ENCODE data around the gene CEP350. TPM values are rescaled to one million over a fixed set of nuclear protein-coding genes. Genes with fewer than 3 reads are reported as not detected.

CEP350 gene
- total and polyA plus RNA-seq, 2 of the 13 experiments (the other 11 are each of a cell fraction or from before 2014, with no cell fraction given): 7.6 to 35.9 TPM

DNA sequence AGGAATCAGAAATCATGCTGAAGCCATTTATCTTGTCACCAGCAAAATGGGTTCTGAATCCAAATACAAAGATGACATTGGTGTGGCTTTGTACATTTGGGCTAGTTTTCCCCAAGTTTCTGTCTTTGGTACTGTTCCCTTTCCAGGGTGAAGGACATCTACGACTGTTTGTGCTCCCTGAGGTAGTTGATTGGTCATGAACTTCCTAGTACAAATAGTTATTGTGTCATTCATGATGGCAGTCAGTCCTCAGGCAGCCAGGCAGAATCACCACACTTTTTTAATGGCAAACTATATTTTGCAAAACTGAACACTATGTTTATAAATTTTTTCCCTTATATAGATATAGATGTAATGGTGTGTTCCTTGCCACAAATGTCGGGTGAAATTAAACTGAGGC lies 46.0 kb downstream of the CEP350 start (continued):
- TF ChIP-seq ZNF446 (CRISPR knock-in tag; IDR thresholded peaks at IDR 0.05): no peak
- TF ChIP-seq ZNF138 (CRISPR knock-in tag; IDR thresholded peaks at IDR 0.05; ENCODE audit: low read depth): no peak

DNA sequence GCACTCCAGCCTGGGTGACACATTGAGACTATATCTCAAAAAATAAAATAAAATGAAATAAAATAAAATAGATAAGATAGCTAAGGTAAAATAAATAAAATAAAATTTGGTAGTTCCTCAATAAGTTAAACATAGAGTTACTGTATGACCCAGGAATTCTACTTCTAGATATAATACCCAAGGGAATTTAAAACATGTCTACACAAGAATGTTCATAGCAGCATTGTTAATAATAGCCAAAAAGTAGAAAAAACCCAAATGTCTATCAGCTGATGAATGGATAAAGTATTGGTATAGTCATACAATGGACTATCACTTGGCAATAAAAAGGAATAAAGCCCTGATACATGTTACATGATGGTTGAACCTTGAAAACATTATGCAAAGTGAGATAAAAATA lies 47.8 kb downstream of the CEP350 start:
- no peak overlapping the region for H3K4me2 ChIP-seq (ENCODE audit: low read depth, low read length)
- no peak for ATAC-seq
- H3K79me2 ChIP-seq (ENCODE audit: insufficient read depth, low read length): no peaks in the 10 kb centered on the region
- H3K4me1 ChIP-seq (ENCODE audit: insufficient read depth, low read length): no peaks in the 10 kb centered on the region
- no peak for DNase-seq (ENCODE audit: low spot score)
- in situ Hi-C loops (cut with HindIII; ENCODE audit: extremely low pct_ligation_motif_present, low pct_unique_long_range_greater_than_20kb): no loop called here
- intact Hi-C loops (cut with micrococcal nuclease; ENCODE audit: unreplicated experiment): no loop called here
- H3K27me3 ChIP-seq (ENCODE audit: control insufficient read depth in 1 of 2, insufficient read depth in 2 of 2, low read length in 2 of 2): no peaks in the 10 kb centered on the region
- H3K9ac ChIP-seq (ENCODE audit: insufficient read depth, low read depth, low read length): no peak overlapping the region
- H3K36me3 ChIP-seq (replicated peaks in 1 of 2; ENCODE audit: control insufficient read depth in 1 of 2, insufficient read depth in 2 of 2, low read length in 2 of 2): peaks cover 3 to 12% of the 10 kb centered on the region in 2 experiments; a peak in 2 of 5 replicates
- TF ChIP-seq ZFP36 (IDR thresholded peaks at IDR 0.05; ENCODE audit: borderline replicate concordance, low read depth, low read length, partially characterized antibody): no peak
- POLR2A ChIA-PET: no interaction called here
- FAIRE-seq: no peak
- CTCF ChIA-PET (ENCODE audit: low intra/inter-chr PET ratio, low total read pairs): no interaction called here
- no peaks in the 10 kb centered on the region for H3K9me3 ChIP-seq (ENCODE audit: low read length)
- no peaks in the 10 kb centered on the region for H4K20me1 ChIP-seq (ENCODE audit: insufficient read depth, low read length)
- no peak overlapping the region for H3K4me3 ChIP-seq (replicated peaks in 1 of 3; ENCODE audit: insufficient read depth in 1 of 3, low read depth in 2 of 3, low read length in 3 of 3)
- H3K27ac ChIP-seq (ENCODE audit: extremely low read length, insufficient read depth, low read length): no peak overlapping the region
- no peak overlapping the region for H2AFZ ChIP-seq (ENCODE audit: low read length)
- BruUV-seq (replicated peaks): no TSS peak

DNA sequence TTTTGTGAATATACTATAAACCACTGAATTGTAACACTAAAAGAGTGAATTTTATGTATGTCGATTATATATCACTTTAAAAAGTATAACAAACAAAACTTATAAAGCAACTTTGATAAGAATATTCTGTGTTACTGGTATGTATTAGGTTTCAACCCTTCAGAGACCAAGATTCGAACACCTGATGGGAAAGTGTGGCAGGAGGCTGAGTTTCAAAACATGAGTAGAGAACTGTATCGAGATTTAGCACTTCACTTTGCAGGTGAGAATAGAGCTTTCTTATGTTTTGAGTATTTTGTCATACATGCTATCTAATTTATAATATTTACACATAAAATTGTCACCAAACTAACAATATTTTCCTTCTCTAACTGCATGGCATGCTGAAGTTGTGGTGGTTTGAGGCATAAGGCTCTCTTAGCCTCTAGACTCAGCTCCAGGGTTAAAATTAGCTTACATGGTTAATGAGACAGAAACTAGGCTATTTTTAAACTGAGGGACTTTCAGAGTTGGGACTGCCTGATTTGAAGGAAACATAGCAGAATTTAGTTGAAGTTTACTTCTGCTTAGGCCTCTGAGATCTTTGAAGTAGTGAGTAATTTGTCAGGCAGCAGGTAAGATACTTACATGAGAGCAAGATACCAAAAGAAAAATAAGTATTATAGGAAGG lies 48.6 kb downstream of the CEP350 start:
- POLR2A ChIA-PET: no interaction called here
- DNase-seq (ENCODE audit: low spot score) (no peak), FAIRE-seq (no peak), ATAC-seq (no peak)
- Histone ChIP-seq H3K9me3 (ENCODE audit: low read length) (no peaks in the 10 kb centered on the region), H3K9ac (ENCODE audit: insufficient read depth, low read depth, low read length) (no peak overlapping the region), H3K27ac (ENCODE audit: extremely low read length, insufficient read depth, low read length) (no peak overlapping the region), H3K4me2 (ENCODE audit: low read depth, low read length) (no peak overlapping the region), H3K4me3 (replicated peaks in 1 of 3; ENCODE audit: insufficient read depth in 1 of 3, low read depth in 2 of 3, low read length in 3 of 3) (no peak overlapping the region), H3K27me3 (ENCODE audit: control insufficient read depth in 1 of 2, insufficient read depth in 2 of 2, low read length in 2 of 2) (no peaks in the 10 kb centered on the region), H4K20me1 (ENCODE audit: insufficient read depth, low read length) (no peaks in the 10 kb centered on the region), H3K79me2 (ENCODE audit: insufficient read depth, low read length) (no peaks in the 10 kb centered on the region), H3K4me1 (ENCODE audit: insufficient read depth, low read length) (no peaks in the 10 kb centered on the region), H3K36me3 (replicated peaks in 1 of 2; ENCODE audit: control insufficient read depth in 1 of 2, insufficient read depth in 2 of 2, low read length in 2 of 2) (peaks cover 3 to 12% of the 10 kb centered on the region in 2 experiments; a peak in 2 of 5 replicates), H2AFZ (ENCODE audit: low read length) (no peak overlapping the region)
- intact Hi-C loops (cut with micrococcal nuclease; ENCODE audit: unreplicated experiment): no loop called here
- CTCF ChIA-PET (ENCODE audit: low intra/inter-chr PET ratio, low total read pairs): no interaction called here
- TF ChIP-seq ZNF749 (CRISPR knock-in tag; IDR thresholded peaks at IDR 0.05; ENCODE audit: borderline replicate concordance): no peak
- no peak for TF ChIP-seq RCOR2 (CRISPR knock-in tag; IDR thresholded peaks at IDR 0.05)
- TF ChIP-seq MIER3 (CRISPR knock-in tag; IDR thresholded peaks at IDR 0.05; ENCODE audit: borderline replicate concordance): no peak
- TF ChIP-seq FOSL1 (CRISPR knock-in tag; IDR thresholded peaks at IDR 0.05; ENCODE audit: borderline replicate concordance): no peak
- no peak for TF ChIP-seq EEA1 (CRISPR knock-in tag; IDR thresholded peaks at IDR 0.05; ENCODE audit: borderline replicate concordance)
- TF ChIP-seq RXRA (CRISPR knock-in tag; IDR thresholded peaks at IDR 0.05): no peak
- TF ChIP-seq, protein P1, sequence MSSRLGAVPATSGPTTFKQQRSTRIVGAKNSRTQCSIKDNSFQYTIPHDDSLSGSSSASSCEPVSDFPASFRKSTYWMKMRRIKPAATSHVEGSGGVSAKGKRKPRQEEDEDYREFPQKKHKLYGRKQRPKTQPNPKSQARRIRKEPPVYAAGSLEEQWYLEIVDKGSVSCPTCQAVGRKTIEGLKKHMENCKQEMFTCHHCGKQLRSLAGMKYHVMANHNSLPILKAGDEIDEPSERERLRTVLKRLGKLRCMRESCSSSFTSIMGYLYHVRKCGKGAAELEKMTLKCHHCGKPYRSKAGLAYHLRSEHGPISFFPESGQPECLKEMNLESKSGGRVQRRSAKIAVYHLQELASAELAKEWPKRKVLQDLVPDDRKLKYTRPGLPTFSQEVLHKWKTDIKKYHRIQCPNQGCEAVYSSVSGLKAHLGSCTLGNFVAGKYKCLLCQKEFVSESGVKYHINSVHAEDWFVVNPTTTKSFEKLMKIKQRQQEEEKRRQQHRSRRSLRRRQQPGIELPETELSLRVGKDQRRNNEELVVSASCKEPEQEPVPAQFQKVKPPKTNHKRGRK (CRISPR knock-in tag; IDR thresholded peaks at IDR 0.05): no peak
- TF ChIP-seq TSC22D2 (CRISPR knock-in tag; IDR thresholded peaks at IDR 0.05; ENCODE audit: borderline replicate concordance): no peak
- no peak for TF ChIP-seq CENPX (CRISPR knock-in tag; IDR thresholded peaks at IDR 0.05)
- 92% methylated on average over 3 of the region's 3 CpGs for WGBS (ENCODE audit: low lambda C conversion rate)
- in situ Hi-C loops (cut with HindIII; ENCODE audit: extremely low pct_ligation_motif_present, low pct_unique_long_range_greater_than_20kb): no loop called here
- BruUV-seq (replicated peaks): no TSS peak
